ENCODE results near the gene FAM227B.
"Not testable (repeated sequence)": the region's sequence is repeated elsewhere in the genome, so short reads cannot be mapped to it uniquely, and the experiment has no call there.

FAM227B gene

DNA sequence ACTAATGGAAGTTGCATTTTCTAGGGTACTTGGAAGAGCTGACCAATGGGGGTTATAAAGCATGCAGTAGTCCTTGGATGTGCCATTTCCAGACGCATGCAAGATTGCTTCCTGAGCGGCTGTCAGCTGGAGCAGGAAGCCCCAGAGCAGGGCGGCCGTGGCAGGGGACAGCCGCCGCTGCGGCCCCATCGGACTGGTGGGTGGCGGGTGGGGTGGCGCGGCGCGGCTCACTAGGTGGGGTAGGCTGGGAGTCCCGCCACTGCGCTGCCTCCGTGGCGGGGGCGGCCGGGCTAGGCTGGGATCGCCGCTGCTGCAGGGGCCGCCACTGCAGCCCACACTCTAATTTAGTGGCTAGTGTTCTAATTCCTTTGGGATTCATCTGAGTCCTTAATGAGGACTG lies 254.1 kb downstream of the FAM227B start:
- no peak for DNase-seq

DNA sequence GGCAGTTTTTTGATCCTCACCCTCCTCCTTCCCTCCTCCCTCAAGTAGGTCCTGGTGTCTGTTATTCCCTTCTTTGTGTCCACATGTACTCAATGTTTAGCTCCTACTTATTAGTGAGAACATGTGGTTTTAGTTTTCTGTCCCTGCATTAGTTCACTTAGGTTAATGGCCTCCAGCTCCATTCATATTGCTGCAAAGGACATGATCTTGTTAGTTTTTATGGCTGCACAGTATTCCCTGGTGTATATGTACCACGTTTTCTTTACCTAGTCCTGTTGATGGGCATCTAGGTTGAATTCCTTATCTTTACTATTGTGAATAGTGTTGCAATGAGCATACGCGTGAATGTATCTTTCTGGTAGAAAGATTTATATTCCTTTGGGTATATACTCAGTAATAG lies 259.2 kb downstream of the FAM227B start:
- DNase-seq = no peak

GRCh38 chr15:49354439-49354838 lies 266.2 kb downstream of the FAM227B start:
- DNase-seq = not testable (repeated sequence)

- DNase-seq = no peak
These were observed 277.1 kb downstream of the FAM227B start for GRCh38 chr15:49343546-49343945.

DNA sequence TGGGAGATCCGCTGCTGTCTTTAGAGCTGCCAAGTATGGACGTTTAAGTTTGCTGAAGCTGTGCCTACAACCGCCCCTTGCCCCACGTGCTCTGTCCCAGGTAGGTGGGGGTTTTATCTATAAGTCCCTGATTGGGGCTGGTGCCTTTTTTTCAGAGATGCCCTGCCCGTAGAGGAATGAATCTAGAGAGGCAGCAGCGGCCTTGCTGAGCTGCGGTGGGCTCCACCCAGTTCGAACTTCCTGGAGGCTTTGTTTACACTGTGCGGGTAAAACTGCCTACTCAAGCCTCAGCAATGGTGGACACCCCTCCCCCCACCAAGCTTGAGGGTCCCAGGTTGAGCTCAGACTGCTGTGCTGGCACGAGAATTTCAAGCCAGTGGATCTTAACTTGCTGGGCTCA lies 281.0 kb downstream of the FAM227B start:
- DNase-seq = no peak

DNA sequence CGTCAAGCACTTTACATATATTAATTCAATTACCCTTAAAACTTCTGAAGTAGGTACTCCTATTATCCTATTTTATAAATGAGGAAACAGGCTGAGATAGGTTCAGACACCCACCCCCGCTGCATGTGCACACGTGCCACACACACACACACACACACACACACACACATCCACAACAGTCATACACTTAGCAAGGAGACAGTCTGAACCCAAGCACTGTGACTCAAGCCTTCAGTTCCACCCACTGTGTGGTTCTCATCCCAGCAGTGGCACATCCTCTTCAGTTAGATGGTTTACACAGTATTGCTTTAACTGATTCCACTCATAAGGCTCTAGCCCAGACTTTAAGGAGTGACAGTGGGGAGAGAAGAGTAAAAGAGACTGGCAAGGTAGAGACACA lies 288.7 kb downstream of the FAM227B start:
- DNase-seq = peak; percentile 21

DNA sequence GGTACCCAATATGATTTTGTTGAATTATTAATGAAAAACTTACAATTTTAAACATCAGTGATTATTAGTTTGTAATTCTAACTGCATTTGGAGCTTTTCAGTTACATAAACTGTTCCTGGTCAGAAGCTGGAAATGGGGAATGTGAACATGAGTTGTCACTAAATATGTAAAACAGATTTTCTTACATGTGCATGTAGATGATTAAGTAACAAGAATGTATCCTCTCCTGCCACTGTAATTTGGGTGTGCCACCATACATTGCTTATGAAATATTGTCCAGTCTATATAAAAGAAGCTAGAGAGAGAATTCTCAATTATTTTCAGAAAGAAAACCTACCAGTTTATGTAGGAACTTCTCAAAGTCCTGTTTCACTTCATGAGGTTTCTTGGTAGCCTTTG lies 289.2 kb downstream of the FAM227B start:
- no peak for DNase-seq

- DNase-seq = no peak
These were observed 290.5 kb downstream of the FAM227B start for GRCh38 chr15:49330166-49330565.

DNA sequence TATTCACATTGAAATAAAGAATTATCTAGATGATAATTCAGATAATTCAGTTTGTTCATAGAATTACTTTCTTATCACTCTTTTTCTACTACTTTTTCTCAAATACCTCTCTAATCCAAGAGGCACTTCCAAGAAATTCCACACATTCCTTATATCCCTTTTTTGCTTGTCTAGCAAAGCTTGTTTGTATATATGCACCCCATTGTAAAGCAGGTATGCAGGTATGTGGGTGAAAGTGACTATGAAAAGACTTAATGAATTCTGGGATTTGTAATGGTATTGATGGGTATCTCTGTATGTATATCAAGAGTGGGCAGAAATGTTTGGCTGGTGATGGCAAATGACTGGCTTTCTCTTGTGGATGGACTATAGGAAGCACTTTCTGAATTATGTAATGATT lies 291.7 kb downstream of the FAM227B start:
- DNase-seq = no peak

GRCh38 chr15:49327927-49328326 lies 292.7 kb downstream of the FAM227B start:
- DNase-seq = no peak

DNA sequence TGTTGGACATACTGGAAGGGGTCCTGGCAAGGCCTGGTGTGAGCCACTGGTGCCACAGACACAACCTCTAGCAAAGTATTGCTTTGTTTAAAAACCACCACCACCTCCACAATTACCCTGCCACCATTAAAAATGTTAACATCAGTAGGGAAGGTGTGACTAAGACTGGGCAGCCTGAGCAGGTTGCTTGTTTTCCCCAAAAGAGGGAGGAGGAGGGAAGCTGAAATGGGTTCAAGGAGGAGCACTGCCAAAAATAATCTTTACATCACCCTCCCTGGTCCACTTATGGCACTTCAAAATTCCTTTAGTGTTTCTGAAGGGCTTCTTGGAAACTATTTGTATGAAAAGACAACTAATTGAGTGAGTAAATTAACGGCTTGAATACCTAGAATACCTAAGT lies 297.4 kb downstream of the FAM227B start:
- DNase-seq = peak; percentile 6

DNA sequence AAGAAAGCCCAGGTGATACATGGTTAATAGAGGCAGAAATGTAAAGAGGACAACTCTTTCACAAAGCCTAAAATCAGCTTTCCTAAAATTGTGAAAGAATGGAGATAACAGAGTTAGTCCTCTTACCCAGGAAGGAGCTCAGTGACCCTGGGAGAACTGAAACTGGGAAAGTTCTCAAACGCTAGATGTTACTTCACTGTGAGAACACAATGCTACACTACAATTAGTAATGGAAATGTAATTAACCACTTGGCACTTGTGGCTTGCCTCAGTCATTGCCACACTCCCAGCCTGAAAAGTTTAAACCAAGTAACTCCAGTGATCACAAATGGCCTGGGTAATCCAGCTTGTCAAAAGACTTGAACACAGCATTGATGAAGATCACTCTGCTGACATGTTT lies 300.3 kb downstream of the FAM227B start:
- DNase-seq = no peak

- DNase-seq = peak; percentile 27
These were observed 305.2 kb downstream of the FAM227B start for GRCh38 chr15:49315391-49315823.

DNA sequence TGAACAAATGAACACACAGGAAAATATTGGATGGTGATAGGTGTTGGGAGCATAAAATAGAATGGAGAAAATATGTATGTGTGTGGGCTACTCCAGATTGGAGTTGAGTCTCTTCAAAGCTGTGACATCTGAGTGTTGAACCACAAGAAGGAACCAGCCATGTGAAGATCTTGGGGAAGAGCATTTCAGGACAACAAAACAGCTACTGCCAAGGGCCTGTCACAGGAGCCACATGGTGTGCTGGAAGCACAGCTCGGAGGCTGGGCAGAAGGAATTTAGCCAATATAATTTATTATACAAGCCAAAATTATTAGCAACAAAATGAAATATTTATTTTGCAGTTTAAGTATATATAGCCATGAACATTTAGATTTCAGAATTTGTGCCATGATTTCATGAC lies 305.9 kb downstream of the FAM227B start:
- DNase-seq = no peak

DNA sequence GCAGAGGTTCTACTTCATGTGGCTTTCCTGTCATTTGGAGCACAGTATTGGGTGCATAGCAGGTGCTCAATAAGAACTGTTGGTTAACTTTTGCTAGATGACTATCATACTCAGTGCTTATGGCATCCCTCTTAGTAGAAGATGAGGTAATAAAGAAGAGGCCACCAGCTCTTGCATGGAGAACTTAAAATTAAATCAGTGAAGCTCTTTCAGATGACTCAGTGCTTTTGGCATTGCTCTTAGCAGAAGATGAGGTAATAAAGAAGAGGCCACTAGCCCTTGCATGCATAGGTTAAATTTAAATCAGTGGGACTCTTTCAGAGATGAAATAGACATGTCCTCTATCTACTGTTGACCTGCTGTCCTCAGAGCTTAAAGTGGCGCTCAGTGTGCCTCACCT lies 307.0 kb downstream of the FAM227B start:
- DNase-seq = peak; percentile 80

GRCh38 chr15:49309889-49310288 lies 310.7 kb downstream of the FAM227B start:
- DNase-seq = no peak

- DNase-seq = no peak
These were observed 311.9 kb downstream of the FAM227B start for GRCh38 chr15:49308686-49309085.

DNA sequence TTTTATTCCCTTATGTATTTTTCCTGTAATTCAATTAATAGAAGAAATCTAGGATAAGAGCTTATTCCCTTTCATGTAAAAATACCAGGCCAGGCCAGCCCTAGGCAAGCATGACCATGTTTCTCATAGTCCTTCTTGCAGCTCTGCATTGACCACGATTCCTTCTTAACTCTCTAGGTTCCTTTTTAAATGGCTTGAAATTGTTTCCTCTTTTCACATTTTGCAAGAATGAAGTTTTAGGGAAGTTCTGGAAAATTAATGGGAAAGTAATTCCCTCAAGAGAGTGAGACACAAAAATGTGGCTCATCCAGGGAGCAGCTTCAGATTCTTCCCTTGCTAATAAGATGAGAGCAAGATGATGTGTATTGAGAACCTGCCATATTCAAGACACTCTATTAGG lies 314.1 kb downstream of the FAM227B start:
- no peak for DNase-seq

DNA sequence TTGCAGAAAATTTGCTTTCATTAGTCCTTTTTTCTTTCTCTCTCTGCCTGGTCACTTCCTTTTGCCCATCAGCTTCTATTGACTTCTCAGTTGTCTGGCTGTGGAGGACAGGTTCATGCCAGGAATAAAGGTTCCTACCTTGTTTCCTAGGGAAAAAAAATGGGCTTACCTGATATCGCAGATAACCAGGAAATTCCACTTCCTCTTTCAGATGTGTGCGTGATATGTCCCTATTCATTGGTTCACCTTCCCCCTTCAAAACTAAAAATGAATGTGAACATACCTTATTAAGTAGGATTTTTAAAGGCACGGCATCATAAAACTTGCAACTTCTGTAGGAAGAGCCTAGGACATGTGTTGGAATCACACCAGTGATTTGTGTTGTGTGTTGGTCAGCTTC lies 317.6 kb downstream of the FAM227B start:
- no peak for DNase-seq

DNA sequence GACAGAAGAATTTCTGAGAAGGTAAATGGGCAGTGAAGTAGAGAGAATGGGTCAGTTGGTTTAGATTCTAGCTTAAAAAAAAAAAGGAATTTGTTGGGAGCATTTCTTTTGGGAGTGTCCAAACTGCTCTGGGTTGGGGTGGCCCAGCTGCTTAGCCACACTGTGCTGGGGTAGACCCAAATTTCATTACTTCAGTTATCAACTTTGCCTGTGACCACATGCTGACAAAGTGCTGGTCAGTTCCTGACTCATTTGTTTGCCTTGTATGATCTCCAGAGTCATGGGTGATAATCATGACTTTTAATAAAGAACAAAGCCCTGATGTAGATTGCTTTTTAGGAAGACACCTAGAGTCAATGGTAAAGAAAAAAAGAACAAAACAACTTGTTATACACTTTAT lies 319.1 kb downstream of the FAM227B start:
- peak; percentile 20 for DNase-seq

DNA sequence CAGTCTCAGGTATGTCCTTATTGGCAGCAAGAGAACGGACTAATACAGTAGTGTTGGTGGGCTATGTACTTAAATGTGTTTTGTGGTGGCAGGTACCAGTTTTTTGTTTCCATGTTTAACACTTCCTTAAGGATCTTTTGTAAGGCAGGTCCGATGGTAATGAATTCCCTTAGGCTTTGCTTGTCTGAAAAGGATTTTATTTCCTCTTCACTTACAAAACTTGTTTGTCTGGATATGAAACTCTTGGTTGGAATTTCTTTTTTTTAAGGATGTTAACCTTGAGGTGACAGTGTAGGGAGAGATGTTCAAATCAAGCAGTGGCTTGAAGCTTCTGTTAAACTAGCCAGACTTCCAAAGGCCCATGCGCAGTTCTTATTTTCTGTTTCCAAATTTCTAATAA lies 319.8 kb downstream of the FAM227B start:
- no peak for DNase-seq

- DNase-seq = no peak
These were observed 323.0 kb downstream of the FAM227B start for GRCh38 chr15:49297584-49297983.

DNA sequence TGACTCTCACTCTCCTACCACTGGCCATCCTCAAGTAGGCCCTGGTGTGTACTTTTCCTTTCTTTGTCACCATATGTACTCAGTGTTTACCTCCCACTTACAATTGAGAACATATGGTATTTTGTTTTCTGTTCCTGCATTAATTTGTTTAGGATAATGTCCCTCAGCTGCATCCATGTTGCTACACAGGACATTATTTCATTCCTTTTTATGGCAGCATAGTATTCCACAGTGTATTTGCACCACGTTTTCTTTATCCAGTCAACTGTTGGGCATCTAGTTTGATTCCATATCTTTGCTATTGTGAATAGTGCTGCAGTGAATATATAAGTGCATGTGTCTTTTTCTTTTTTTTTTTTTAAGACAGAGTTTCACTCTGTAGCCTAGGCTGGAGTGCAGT lies 324.4 kb downstream of the FAM227B start:
- DNase-seq = no peak

- no peak for DNase-seq
These were observed 326.7 kb downstream of the FAM227B start for GRCh38 chr15:49293941-49294340.

DNA sequence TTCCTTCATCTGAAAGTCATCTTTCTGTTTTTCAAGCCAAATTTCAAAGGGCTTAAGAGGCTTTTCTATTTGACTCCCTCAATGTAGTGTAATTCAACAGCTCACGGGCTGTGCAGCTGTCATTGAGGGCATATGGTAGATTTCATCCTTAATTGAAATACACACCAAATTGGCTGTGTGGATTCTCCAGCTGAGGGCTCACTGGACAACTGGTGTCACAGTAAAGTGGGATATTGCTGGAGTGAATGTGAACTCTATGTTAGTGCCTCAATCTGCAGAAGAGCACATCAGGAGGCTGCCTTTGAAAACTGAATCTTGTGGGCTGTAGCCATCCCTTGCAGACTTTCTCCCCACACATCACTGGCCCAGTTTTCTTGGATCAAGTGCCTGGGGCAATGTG lies 330.4 kb downstream of the FAM227B start:
- no peak for DNase-seq

- DNase-seq = no peak
These were observed 332.2 kb downstream of the FAM227B start for GRCh38 chr15:49288391-49288790.
